ENCODE data around the gene PLXNA3.

The PLXNA3 gene

DNA sequence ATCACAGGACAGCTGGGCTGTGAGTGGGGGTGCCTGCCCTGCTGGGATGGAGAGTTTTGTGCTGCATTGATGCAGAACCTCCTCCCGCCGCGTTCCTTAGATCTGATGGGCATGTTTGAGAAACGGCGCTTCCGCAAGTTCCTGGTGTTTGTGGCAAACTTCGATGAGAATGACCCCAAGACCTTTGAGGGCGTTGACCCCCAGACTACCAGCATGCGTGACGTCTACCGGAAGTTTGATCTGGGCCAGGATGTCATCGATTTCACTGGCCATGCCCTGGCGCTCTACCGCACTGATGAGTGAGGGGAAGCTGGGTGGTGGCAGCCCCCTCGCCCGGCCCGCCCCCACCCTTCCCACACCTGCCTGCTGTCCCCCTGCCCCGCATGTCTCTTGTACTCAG is 18.2 kb upstream of the PLXNA3 start:
- H3K4me3 ChIP-seq (ENCODE audit: control insufficient read depth, low read depth, low read length) = no peak overlapping the region
- DNase-seq (ENCODE audit: low read depth) = no peak
- no peak for TF ChIP-seq CTCF (conservative IDR thresholded peaks at IDR 0.05; ENCODE audit: control insufficient read depth, insufficient read depth, low read depth, low read length)

- TF ChIP-seq CTCF (conservative IDR thresholded peaks at IDR 0.05; ENCODE audit: control insufficient read depth, insufficient read depth, low read depth, low read length) = no peak
- no peak for DNase-seq (ENCODE audit: low read depth)
- H3K4me3 ChIP-seq (ENCODE audit: control insufficient read depth, low read depth, low read length) = no peak overlapping the region
Observed at GRCh38 chrX:154440623-154441357, 17.3 kb upstream of the PLXNA3 start.

GRCh38 chrX:154441564-154441963 is 16.5 kb upstream of the PLXNA3 start:
- no peak for DNase-seq (ENCODE audit: low read depth)
- no peak overlapping the region for H3K4me3 ChIP-seq (ENCODE audit: control insufficient read depth, low read depth, low read length)
- no peak for TF ChIP-seq CTCF (conservative IDR thresholded peaks at IDR 0.05; ENCODE audit: control insufficient read depth, insufficient read depth, low read depth, low read length)

DNA sequence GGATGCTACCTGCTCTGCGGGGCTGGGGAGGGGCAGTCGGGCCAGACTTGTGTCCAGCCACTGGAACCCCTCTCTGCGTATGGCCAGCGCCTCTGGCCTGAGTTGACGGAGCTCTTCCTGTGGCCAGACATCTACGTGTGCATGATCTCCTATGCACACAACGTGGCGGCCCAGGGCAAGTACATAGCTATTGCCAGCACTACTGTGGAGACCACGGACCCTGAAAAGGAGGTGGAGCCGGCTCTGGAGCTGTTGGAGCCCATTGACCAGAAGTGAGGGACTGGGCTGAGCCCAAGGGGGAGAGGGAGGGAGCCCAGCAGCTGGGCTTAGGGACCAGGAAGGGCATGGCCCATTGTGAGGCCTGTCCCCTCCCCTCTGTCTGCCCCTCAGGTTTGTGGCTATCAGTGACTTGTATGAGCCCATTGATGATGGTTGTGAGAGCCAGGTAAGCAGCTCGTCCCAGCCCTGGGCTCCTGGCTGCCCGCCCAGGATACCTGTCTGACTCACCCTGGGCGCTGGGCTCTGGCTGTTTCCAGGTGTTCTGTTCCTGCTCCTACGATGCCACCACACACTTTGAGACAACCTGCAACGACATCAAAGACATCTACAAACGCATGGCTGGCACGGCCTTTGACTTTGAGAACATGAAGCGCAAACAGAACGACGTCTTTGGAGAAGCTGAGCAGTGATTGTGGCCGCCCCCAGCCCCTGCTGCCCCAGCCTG is 15.9 kb upstream of the PLXNA3 start:
- no peak for TF ChIP-seq CTCF (conservative IDR thresholded peaks at IDR 0.05; ENCODE audit: control insufficient read depth, insufficient read depth, low read depth, low read length)
- no peak overlapping the region for H3K4me3 ChIP-seq (ENCODE audit: control insufficient read depth, low read depth, low read length)

DNA sequence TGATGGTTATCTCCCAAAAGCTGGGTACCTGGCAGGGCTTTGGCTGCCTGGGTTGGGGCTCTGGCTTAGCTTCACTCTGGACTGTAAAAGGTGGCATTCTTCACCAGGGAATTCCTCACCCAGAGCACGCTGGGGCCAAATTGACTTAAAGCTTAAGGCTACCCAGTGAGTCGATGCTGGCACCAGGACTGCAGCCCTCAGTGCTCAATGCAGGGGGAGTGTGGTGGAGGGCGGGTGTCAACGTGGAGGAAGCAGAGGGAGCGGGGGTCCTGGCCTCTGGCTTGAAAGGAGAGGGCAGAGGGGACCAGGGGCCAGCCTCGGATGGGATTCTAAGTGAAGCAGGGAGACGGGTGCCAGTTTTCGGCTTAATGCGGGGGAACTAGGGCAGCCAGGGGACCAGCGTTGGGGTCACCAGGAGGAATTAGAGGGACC is 14.6 kb upstream of the PLXNA3 start:
- DNase-seq (ENCODE audit: low read depth) = no peak
- no peak for TF ChIP-seq CTCF (conservative IDR thresholded peaks at IDR 0.05; ENCODE audit: control insufficient read depth, insufficient read depth, low read depth, low read length)
- H3K4me3 ChIP-seq (ENCODE audit: control insufficient read depth, low read depth, low read length) = peak overlapping the region; percentile 13

More for the DNA sequence above, 15.9 kb upstream of the PLXNA3 start:
- no peak for DNase-seq (ENCODE audit: low read depth)

- TF ChIP-seq CTCF (conservative IDR thresholded peaks at IDR 0.05; ENCODE audit: control insufficient read depth, insufficient read depth, low read depth, low read length) = no peak
- H3K4me3 ChIP-seq (ENCODE audit: control insufficient read depth, low read depth, low read length) = peak within 1 kb of the TSS; percentile 54
- peak; percentile 43 for DNase-seq (ENCODE audit: low read depth)
Observed at GRCh38 chrX:154443992-154444754, 13.9 kb upstream of the PLXNA3 start, which contains the start of gene FAM50A. Gene FAM50A, plus strand, starts transcription at chrX:154444141. Its CDS starts 95 bp downstream, at chrX:154444236.
